Measurements from ENCODE around the gene CILP2.

CILP2 gene

GRCh38 chr19:19544257-19544953 is 6.3 kb downstream of the CILP2 start:
- TF ChIP-seq CTCF (IDR thresholded peaks at IDR 0.05; ENCODE audit: low read depth, low read length): no peak

GRCh38 chr19:19544954-19545591 is 7.0 kb downstream of the CILP2 start:
- no peak for TF ChIP-seq CTCF (IDR thresholded peaks at IDR 0.05; ENCODE audit: low read depth, low read length)
- DNase-seq (ENCODE audit: extremely low read depth, low read depth): no peak

More at GRCh38 chr19:19544257-19544953, 6.3 kb downstream of the CILP2 start:
- no peak for DNase-seq (ENCODE audit: extremely low read depth, low read depth)

GRCh38 chr19:19545707-19546106 is 7.6 kb downstream of the CILP2 start:
- DNase-seq (ENCODE audit: extremely low read depth, low read depth): no peak
- no peak for TF ChIP-seq CTCF (IDR thresholded peaks at IDR 0.05; ENCODE audit: low read depth, low read length)

GRCh38 chr19:19546751-19547162 is 8.7 kb downstream of the CILP2 start:
- TF ChIP-seq CTCF (IDR thresholded peaks at IDR 0.05; ENCODE audit: low read depth, low read length): no peak
- DNase-seq (ENCODE audit: extremely low read depth, low read depth): no peak

- DNase-seq (ENCODE audit: extremely low read depth, low read depth): no peak
- no peak for TF ChIP-seq CTCF (IDR thresholded peaks at IDR 0.05; ENCODE audit: low read depth, low read length)
Measured at GRCh38 chr19:19547674-19548336, 9.7 kb downstream of the CILP2 start.

- no peak for TF ChIP-seq CTCF (IDR thresholded peaks at IDR 0.05; ENCODE audit: low read depth, low read length)
- DNase-seq (ENCODE audit: extremely low read depth, low read depth): no peak
Measured at GRCh38 chr19:19548915-19549759, 11.1 kb downstream of the CILP2 start.
